ENCODE measurements around the gene LPO.

DNA sequence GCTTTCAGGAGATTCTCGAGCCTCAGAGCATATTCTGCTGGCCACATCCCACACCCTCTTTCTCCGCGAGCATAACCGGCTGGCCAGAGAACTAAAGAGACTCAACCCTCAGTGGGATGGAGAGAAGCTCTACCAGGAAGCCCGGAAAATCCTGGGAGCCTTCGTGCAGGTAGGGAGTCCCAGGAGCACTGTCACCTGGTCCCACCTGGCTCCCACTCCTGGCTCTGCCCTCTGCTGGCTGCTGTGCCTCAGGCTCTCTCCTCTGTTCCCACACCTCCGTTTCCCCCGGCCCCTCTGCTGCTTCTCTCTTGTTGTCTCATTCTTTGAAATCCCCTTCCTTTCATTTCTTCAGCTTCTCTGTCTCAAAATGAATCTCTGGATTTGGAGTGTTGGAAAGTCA is 16.4 kb downstream of the LPO start:
- TF ChIP-seq, protein P1, sequence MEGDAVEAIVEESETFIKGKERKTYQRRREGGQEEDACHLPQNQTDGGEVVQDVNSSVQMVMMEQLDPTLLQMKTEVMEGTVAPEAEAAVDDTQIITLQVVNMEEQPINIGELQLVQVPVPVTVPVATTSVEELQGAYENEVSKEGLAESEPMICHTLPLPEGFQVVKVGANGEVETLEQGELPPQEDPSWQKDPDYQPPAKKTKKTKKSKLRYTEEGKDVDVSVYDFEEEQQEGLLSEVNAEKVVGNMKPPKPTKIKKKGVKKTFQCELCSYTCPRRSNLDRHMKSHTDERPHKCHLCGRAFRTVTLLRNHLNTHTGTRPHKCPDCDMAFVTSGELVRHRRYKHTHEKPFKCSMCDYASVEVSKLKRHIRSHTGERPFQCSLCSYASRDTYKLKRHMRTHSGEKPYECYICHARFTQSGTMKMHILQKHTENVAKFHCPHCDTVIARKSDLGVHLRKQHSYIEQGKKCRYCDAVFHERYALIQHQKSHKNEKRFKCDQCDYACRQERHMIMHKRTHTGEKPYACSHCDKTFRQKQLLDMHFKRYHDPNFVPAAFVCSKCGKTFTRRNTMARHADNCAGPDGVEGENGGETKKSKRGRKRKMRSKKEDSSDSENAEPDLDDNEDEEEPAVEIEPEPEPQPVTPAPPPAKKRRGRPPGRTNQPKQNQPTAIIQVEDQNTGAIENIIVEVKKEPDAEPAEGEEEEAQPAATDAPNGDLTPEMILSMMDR (IDR thresholded peaks at IDR 0.05), result no peak
- no peak for TF ChIP-seq POLR2A (IDR thresholded peaks at IDR 0.05)
